ENCODE data around the gene DRD2. TPM values are rescaled to one million over a fixed set of nuclear protein-coding genes. Genes with fewer than 3 reads are reported as not detected.
A peak's percentile ranks its signal among the peaks of the same experiment; 100 is the strongest.

Gene DRD2
- total and polyA plus RNA-seq, 5 donors, result 0.05 TPM; not detected in 4

GRCh38 chr11:113481672-113482071 is 6.5 kb upstream of the DRD2 start:
- H3K4me3 ChIP-seq (ENCODE audit: low read length), result no peak overlapping the region
- intact Hi-C loops (cut with DNase I), result no loop called here
- no peaks in the 10 kb centered on the region for H3K27me3 ChIP-seq (ENCODE audit: control insufficient read depth, insufficient read depth)
- H3K9me3 ChIP-seq (ENCODE audit: control insufficient read depth, low read length), result no peaks in the 10 kb centered on the region
- 73% methylated on average over 3 of the region's 3 CpGs for WGBS
- ATAC-seq (no peak), DNase-seq (no peak)
- H3K27ac ChIP-seq (ENCODE audit: low read length), result no peak overlapping the region
- no peaks in the 10 kb centered on the region for H3K4me1 ChIP-seq (ENCODE audit: control insufficient read depth, insufficient read depth, low read length)

- Histone ChIP-seq H3K27me3 (ENCODE audit: control insufficient read depth, insufficient read depth) (no peaks in the 10 kb centered on the region), H3K27ac (ENCODE audit: low read length) (no peak overlapping the region), H3K4me1 (ENCODE audit: control insufficient read depth, insufficient read depth, low read length) (no peaks in the 10 kb centered on the region), H3K4me3 (ENCODE audit: low read length) (no peak overlapping the region), H3K9me3 (ENCODE audit: control insufficient read depth, low read length) (no peaks in the 10 kb centered on the region)
- intact Hi-C loops (cut with DNase I), result no loop called here
- DNase-seq (no peak), ATAC-seq (no peak)
Measured at GRCh38 chr11:113481226-113481625, 6.0 kb upstream of the DRD2 start.

- intact Hi-C loops (cut with DNase I), result no loop called here
- Histone ChIP-seq H3K27ac (ENCODE audit: low read length) (no peak overlapping the region), H3K4me3 (ENCODE audit: low read length) (no peak overlapping the region), H3K9me3 (ENCODE audit: control insufficient read depth, low read length) (no peaks in the 10 kb centered on the region), H3K4me1 (ENCODE audit: control insufficient read depth, insufficient read depth, low read length) (no peaks in the 10 kb centered on the region), H3K27me3 (ENCODE audit: control insufficient read depth, insufficient read depth) (no peaks in the 10 kb centered on the region)
- DNase-seq (no peak), ATAC-seq (no peak)
- WGBS, result 12% methylated on average over 8 of the region's 8 CpGs
Measured at GRCh38 chr11:113477321-113477720, 2.1 kb upstream of the DRD2 start.

- Histone ChIP-seq H3K4me1 (ENCODE audit: control insufficient read depth, insufficient read depth, low read length) (no peaks in the 10 kb centered on the region), H3K27me3 (ENCODE audit: control insufficient read depth, insufficient read depth) (no peaks in the 10 kb centered on the region), H3K27ac (ENCODE audit: low read length) (no peak overlapping the region), H3K9me3 (ENCODE audit: control insufficient read depth, low read length) (no peaks in the 10 kb centered on the region), H3K4me3 (ENCODE audit: low read length) (no peak overlapping the region)
- intact Hi-C loops (cut with DNase I), result no loop called here
- DNase-seq, result no peak
- no peak for ATAC-seq
- WGBS, result 84% methylated on average over 3 of the region's 3 CpGs
Measured at GRCh38 chr11:113476553-113476952, 1.4 kb upstream of the DRD2 start.

GRCh38 chr11:113474362-113475159 is 637 bp downstream of the DRD2 start:
- no peak overlapping the region for H3K27ac ChIP-seq (ENCODE audit: low read length)
- H3K27me3 ChIP-seq (ENCODE audit: control insufficient read depth, insufficient read depth), result no peaks in the 10 kb centered on the region
- 2% methylated on average over 69 of the region's 70 CpGs for WGBS
- intact Hi-C loops (cut with DNase I), result no loop called here
- H3K4me3 ChIP-seq (ENCODE audit: low read length), result peak overlapping the region; percentile 7
- ATAC-seq (peak; percentile 82 to 86), DNase-seq (peak; percentile 78 to 88 (median 87))
- no peaks in the 10 kb centered on the region for H3K4me1 ChIP-seq (ENCODE audit: control insufficient read depth, insufficient read depth, low read length)
- no peaks in the 10 kb centered on the region for H3K9me3 ChIP-seq (ENCODE audit: control insufficient read depth, low read length)

GRCh38 chr11:113473983-113474361 is 1.2 kb downstream of the DRD2 start:
- Histone ChIP-seq H3K9me3 (ENCODE audit: control insufficient read depth, low read length) (no peaks in the 10 kb centered on the region), H3K27me3 (ENCODE audit: control insufficient read depth, insufficient read depth) (no peaks in the 10 kb centered on the region), H3K27ac (ENCODE audit: low read length) (no peak overlapping the region), H3K4me3 (ENCODE audit: low read length) (no peak overlapping the region), H3K4me1 (ENCODE audit: control insufficient read depth, insufficient read depth, low read length) (no peaks in the 10 kb centered on the region)
- 18% methylated on average over 9 of the region's 9 CpGs for WGBS
- no peak for DNase-seq
- ATAC-seq, result no peak
- intact Hi-C loops (cut with DNase I), result no loop called here

- no peak overlapping the region for H3K4me3 ChIP-seq (ENCODE audit: low read length)
- ATAC-seq (no peak), DNase-seq (no peak)
- intact Hi-C loops (cut with DNase I), result no loop called here
- H3K4me1 ChIP-seq (ENCODE audit: control insufficient read depth, insufficient read depth, low read length), result no peaks in the 10 kb centered on the region
- WGBS, result 62% methylated on average over 1 of the region's 1 CpG
- H3K9me3 ChIP-seq (ENCODE audit: control insufficient read depth, low read length), result no peaks in the 10 kb centered on the region
- no peaks in the 10 kb centered on the region for H3K27me3 ChIP-seq (ENCODE audit: control insufficient read depth, insufficient read depth)
- no peak overlapping the region for H3K27ac ChIP-seq (ENCODE audit: low read length)
Measured at GRCh38 chr11:113472471-113472870, 2.7 kb downstream of the DRD2 start.

GRCh38 chr11:113470233-113470632 is 5.0 kb downstream of the DRD2 start:
- no peak for ATAC-seq
- H3K27ac ChIP-seq (ENCODE audit: low read length), result no peak overlapping the region
- no peaks in the 10 kb centered on the region for H3K4me1 ChIP-seq (ENCODE audit: control insufficient read depth, insufficient read depth, low read length)
- WGBS, result 26% methylated on average over 5 of the region's 5 CpGs
- no peaks in the 10 kb centered on the region for H3K9me3 ChIP-seq (ENCODE audit: control insufficient read depth, low read length)
- intact Hi-C loops (cut with DNase I), result no loop called here
- H3K4me3 ChIP-seq (ENCODE audit: low read length), result no peak overlapping the region
- no peaks in the 10 kb centered on the region for H3K27me3 ChIP-seq (ENCODE audit: control insufficient read depth, insufficient read depth)
- no peak for DNase-seq

- Histone ChIP-seq H3K27me3 (ENCODE audit: control insufficient read depth, insufficient read depth) (no peaks in the 10 kb centered on the region), H3K4me1 (ENCODE audit: control insufficient read depth, insufficient read depth, low read length) (no peaks in the 10 kb centered on the region), H3K27ac (ENCODE audit: low read length) (no peak overlapping the region), H3K9me3 (ENCODE audit: control insufficient read depth, low read length) (no peaks in the 10 kb centered on the region), H3K4me3 (ENCODE audit: low read length) (no peak overlapping the region)
- ATAC-seq, result no peak
- DNase-seq, result no peak
- 53% methylated on average over 8 of the region's 8 CpGs for WGBS
- intact Hi-C loops (cut with DNase I), result no loop called here
Measured at GRCh38 chr11:113468726-113469345, 6.4 kb downstream of the DRD2 start.

GRCh38 chr11:113467545-113467944 is 7.7 kb downstream of the DRD2 start:
- WGBS, result 39% methylated on average over 2 of the region's 2 CpGs
- no peak for ATAC-seq
- H3K27ac ChIP-seq (ENCODE audit: low read length), result no peak overlapping the region
- no peak overlapping the region for H3K4me3 ChIP-seq (ENCODE audit: low read length)
- no peaks in the 10 kb centered on the region for H3K4me1 ChIP-seq (ENCODE audit: control insufficient read depth, insufficient read depth, low read length)
- DNase-seq, result no peak
- no peaks in the 10 kb centered on the region for H3K27me3 ChIP-seq (ENCODE audit: control insufficient read depth, insufficient read depth)
- H3K9me3 ChIP-seq (ENCODE audit: control insufficient read depth, low read length), result no peaks in the 10 kb centered on the region
- intact Hi-C loops (cut with DNase I), result no loop called here

GRCh38 chr11:113465786-113466185 is 9.4 kb downstream of the DRD2 start:
- 92% methylated on average over 3 of the region's 3 CpGs for WGBS
- Histone ChIP-seq H3K4me1 (ENCODE audit: control insufficient read depth, insufficient read depth, low read length) (no peaks in the 10 kb centered on the region), H3K4me3 (ENCODE audit: low read length) (no peak overlapping the region), H3K27ac (ENCODE audit: low read length) (no peak overlapping the region), H3K9me3 (ENCODE audit: control insufficient read depth, low read length) (no peaks in the 10 kb centered on the region), H3K27me3 (ENCODE audit: control insufficient read depth, insufficient read depth) (no peaks in the 10 kb centered on the region)
- ATAC-seq, result no peak
- intact Hi-C loops (cut with DNase I), result no loop called here
- DNase-seq, result no peak

Data from right cardiac atrium (tissue), 5 donors.